Naive thymus-derived CD4-positive, alpha-beta T cell (primary cell): Measurements from ENCODE around the gene DNAJB11. TPM values are rescaled to one million over a fixed set of nuclear protein-coding genes. Genes with fewer than 3 reads are reported as not detected.
"Not testable (repeated sequence)": the region's sequence is repeated elsewhere in the genome, so short reads cannot be mapped to it uniquely, and the experiment has no call there.

Source experiments
- ATAC-seq: fragments of 150-1000 bp; cut with Tn5 transposase; 2 replicates; pipeline ENCODE4 v1.10.0; 2021; ENCODE audit warnings: mild to moderate bottlenecking, moderate library complexity
- CTCF ChIA-PET: fragments of 350-600 bp; sonication (Branson Sonifier 250); formaldehyde crosslinking; loops from one replicate; lab custom pipeline; 2021; ENCODE audit warnings: antibody characterized with exemption; lab: Charles Lee
- POLR2A ChIA-PET: fragments of 350-600 bp; sonication (Branson Sonifier 250); formaldehyde crosslinking; loops from one replicate; lab custom pipeline; 2021; ENCODE audit warnings: antibody characterized with exemption, inconsistent platforms; lab: Charles Lee
- DNase-seq, 9 donors: peaks; one replicate each; pipeline versions ENCODE4 v3.0.0 to v3.0.0-alpha.2; 2020 to 2022; ENCODE audit warnings: mixed read lengths in 1 of 9
- H3K27ac ChIP-seq: one replicate; pipeline ENCODE4 v1.7.0; 2013; ENCODE audit warnings: mild to moderate bottlenecking, low read depth, low read length, moderate library complexity
- H3K27me3 ChIP-seq, 2 donors: one replicate each; pipeline ENCODE4 v1.7.0; 2013; ENCODE audit warnings: low read length in 2 of 2, mild to moderate bottlenecking in 2 of 2, moderate library complexity in 2 of 2; ENCODE audit not compliant: control insufficient read depth in 2 of 2, insufficient read depth in 2 of 2
- H3K36me3 ChIP-seq, 3 experiments: 1 replicate in 2 of 3; 2 replicates in 1 of 3; pipeline ENCODE4 v1.7.0; 2013; ENCODE audit warnings: low read length in 3 of 3, mild to moderate bottlenecking in 3 of 3, moderate library complexity in 1 of 3; ENCODE audit not compliant: insufficient read depth in 3 of 3, control insufficient read depth in 2 of 3
- H3K4me1 ChIP-seq, 2 donors: one replicate each; pipeline ENCODE4 v1.7.0; 2013; ENCODE audit warnings: low read length in 2 of 2, mild to moderate bottlenecking in 2 of 2, moderate library complexity in 1 of 2; ENCODE audit not compliant: control insufficient read depth in 2 of 2, insufficient read depth in 2 of 2
- H3K4me3 ChIP-seq: 2 replicates; pipeline ENCODE4 v1.7.0; 2013; ENCODE audit warnings: mild to moderate bottlenecking, low read length
- H3K9me3 ChIP-seq, 3 experiments: 1 replicate in 2 of 3; 2 replicates in 1 of 3; pipeline ENCODE4 v1.7.0; 2013; ENCODE audit warnings: low read length in 3 of 3; ENCODE audit not compliant: control insufficient read depth in 2 of 3
- H3K27ac Mint-ChIP-seq, 9 donors: one replicate each; pipeline ENCODE4 v1.8.0; 2020 to 2022; ENCODE audit warnings: mixed read lengths in 9 of 9, mild to moderate bottlenecking in 8 of 9, moderate library complexity in 5 of 9, inconsistent platforms in 2 of 9
- H3K27me3 Mint-ChIP-seq, 5 donors: one replicate each; pipeline ENCODE4 v1.8.0; 2021 to 2022; ENCODE audit warnings: mixed read lengths in 5 of 5, mild to moderate bottlenecking in 1 of 5
- H3K36me3 Mint-ChIP-seq, 5 donors: one replicate each; pipeline ENCODE4 v1.8.0; 2020 to 2022; ENCODE audit warnings: mixed read lengths in 5 of 5, mild to moderate bottlenecking in 3 of 5, inconsistent platforms in 1 of 5
- H3K4me1 Mint-ChIP-seq, 7 donors: one replicate each; pipeline ENCODE4 v1.8.0; 2020 to 2022; ENCODE audit warnings: mixed read lengths in 7 of 7, mild to moderate bottlenecking in 3 of 7, inconsistent platforms in 1 of 7
- H3K4me3 Mint-ChIP-seq, 10 donors: one replicate each; pipeline ENCODE4 v1.8.0; 2020 to 2022; ENCODE audit warnings: mild to moderate bottlenecking in 10 of 10, mixed read lengths in 10 of 10, moderate library complexity in 6 of 10, inconsistent platforms in 2 of 10
- H3K9me3 Mint-ChIP-seq, 11 donors: one replicate each; pipeline ENCODE4 v1.8.0; 2020 to 2022; ENCODE audit warnings: mixed read lengths in 11 of 11, mild to moderate bottlenecking in 4 of 11, inconsistent platforms in 1 of 11, moderate library complexity in 1 of 11
- intact Hi-C, 2 donors: fragments of 100-400 bp; cut with micrococcal nuclease; formaldehyde crosslinking; loops; one replicate each; pipeline ENCODE4 v1.15.1; 2023
- polyA plus RNA-seq, 2 donors: library from polyadenylated mRNA; unstranded; fragments of 300-500 nt; fragmentation: Illumina TruSeq; gene quantifications; one replicate each; pipeline ENCODE4 v1.2.3, GENCODE V29; 2021
- total RNA-seq, 6 experiments: library from RNA in 5 of 6; stranded (reverse) in 5 of 6; gene quantifications; 1 replicate in 5 of 6; 2 replicates in 1 of 6; pipeline ENCODE4 v1.2.3 and lab custom pipeline; 2021 to 2026

Gene DNAJB11
- total and polyA plus RNA-seq, 7 experiments from 2014 or later = 27.4 to 75.2 (median 30.4) TPM

- ATAC-seq (no peak), DNase-seq (no peak)
- H3K9me3 Mint-ChIP-seq = peaks cover 0 to 5% (median 0%) of the 10 kb centered on the region in 11 donors
- Histone ChIP-seq H3K27me3 (no peaks in the 10 kb centered on the region), H3K27ac (peak overlapping the region; percentile 84), H3K36me3 (peaks cover 0 to 6% (median 0%) of the 10 kb centered on the region in 3 experiments), H3K9me3 (no peaks in the 10 kb centered on the region), H3K4me1 (peaks cover 21 to 37% of the 10 kb centered on the region in 2 donors), H3K4me3 (peak overlapping the region; percentile 80)
- H3K27ac Mint-ChIP-seq = peak overlapping the region; percentile 94 to 99 (median 96)
- H3K4me3 Mint-ChIP-seq = peak overlapping the region; percentile 87 to 96 (median 95)
- peaks cover 5 to 10% (median 9%) of the 10 kb centered on the region in 5 donors for H3K36me3 Mint-ChIP-seq
- ChIA-PET CTCF (no interaction called here), POLR2A (interaction anchor here (0.6 to 7.8 kb wide), 7 partner anchors 9 to 980 kb away, joined by 3 to 74 read pairs (median 4); partner anchors contain the start of genes EIF4A2 and TRA2B)
- peaks cover 27 to 83% (median 79%) of the 10 kb centered on the region in 7 donors for H3K4me1 Mint-ChIP-seq
- intact Hi-C loops = loop anchor here (1.0 to 10.0 kb wide), 7 partner anchors 51 to 1284 kb away; partner anchors contain the start of gene ETV5 (in 2 of the 2)
- H3K27me3 Mint-ChIP-seq = peaks cover 0 to 4% (median 0%) of the 10 kb centered on the region in 5 donors
Observed at GRCh38 chr3:186566772-186567071, 3.8 kb upstream of the DNAJB11 start.

- Mint-ChIP-seq H3K9me3 (peaks cover 0 to 5% (median 0%) of the 10 kb centered on the region in 11 donors), H3K4me3 (peak within 1 kb of the TSS; percentile 87 to 96 (median 95)), H3K27ac (peak within 1 kb of the TSS; percentile 94 to 99 (median 96)), H3K36me3 (peaks cover 2 to 6% (median 4%) of the 10 kb centered on the region in 5 donors), H3K4me1 (peaks cover 24 to 81% (median 77%) of the 10 kb centered on the region in 7 donors), H3K27me3 (peaks cover 0 to 4% (median 0%) of the 10 kb centered on the region in 5 donors)
- H3K4me3 ChIP-seq = peak within 1 kb of the TSS; percentile 80
- CTCF ChIA-PET = interaction anchor here (1.1 to 1.4 kb wide), 2 partner anchors 48 to 50 kb away, joined by 3 to 4 read pairs; no protein-coding TSS in a partner anchor
- DNase-seq = peak; percentile 87 to 100 (median 97)
- no peaks in the 10 kb centered on the region for H3K9me3 ChIP-seq
- peak; percentile 69 for ATAC-seq
- H3K36me3 ChIP-seq = peaks cover 0 to 6% (median 0%) of the 10 kb centered on the region in 3 experiments
- peak within 1 kb of the TSS; percentile 84 for H3K27ac ChIP-seq
- POLR2A ChIA-PET = interaction anchor here (0.6 to 7.8 kb wide), 12 partner anchors 10 to 1607 kb away, joined by 3 to 74 read pairs (median 4); partner anchors contain the start of genes EIF4A2, RPL39L and TRA2B
- peaks cover 25 to 39% of the 10 kb centered on the region in 2 donors for H3K4me1 ChIP-seq
- H3K27me3 ChIP-seq = no peaks in the 10 kb centered on the region
- intact Hi-C loops = loop anchor here (1.0 to 10.0 kb wide), 7 partner anchors 50 to 1285 kb away; partner anchors contain the start of gene ETV5 (in 2 of the 2)
Observed at GRCh38 chr3:186567072-186567921, 3.2 kb upstream of the DNAJB11 start, which contains the start of gene TBCCD1. Gene TBCCD1, minus strand, starts transcription at chr3:186567339. Its CDS starts 3,010 bp downstream, at chr3:186564329.

GRCh38 chr3:186569361-186569760 is 1.2 kb upstream of the DNAJB11 start:
- Histone ChIP-seq H3K4me3 (peak overlapping the region; percentile 77), H3K4me1 (peaks cover 25 to 33% of the 10 kb centered on the region in 2 donors), H3K27ac (peak overlapping the region; percentile 79)
- not testable (repeated sequence) for H3K36me3 ChIP-seq, ATAC-seq, DNase-seq, H3K9me3 ChIP-seq, H3K9me3 Mint-ChIP-seq, H3K27me3 ChIP-seq, H3K27me3 Mint-ChIP-seq
- POLR2A ChIA-PET = interaction anchor here (0.7 to 7.8 kb wide), 6 partner anchors 8 to 632 kb away, joined by 3 to 74 read pairs (median 16); partner anchors contain the start of genes EIF4A2 and TRA2B
- CTCF ChIA-PET = interaction anchor here (0.6 to 0.9 kb wide), 2 partner anchors 252 to 546 kb away, joined by 3 to 5 read pairs; no protein-coding TSS in a partner anchor
- Mint-ChIP-seq H3K4me3 (peak overlapping the region; percentile 83 to 98 (median 95)), H3K4me1 (peaks cover 19 to 72% (median 64%) of the 10 kb centered on the region in 7 donors), H3K36me3 (peaks cover 0 to 12% (median 3%) of the 10 kb centered on the region in 5 donors), H3K27ac (peak overlapping the region; percentile 85 to 99 (median 98))
- intact Hi-C loops = loop anchor here (5.0 to 10.0 kb wide), 5 partner anchors 455 to 1287 kb away; partner anchors contain the start of gene ETV5 (in 2 of the 2)

GRCh38 chr3:186569779-186570095 is 783 bp upstream of the DNAJB11 start:
- ATAC-seq = no peak
- no peaks in the 10 kb centered on the region for H3K27me3 ChIP-seq
- H3K27me3 Mint-ChIP-seq = peaks cover 0 to 4% (median 0%) of the 10 kb centered on the region in 5 donors
- H3K4me3 ChIP-seq = peak overlapping the region; percentile 77
- ChIA-PET CTCF (interaction anchor here (0.7 to 0.9 kb wide), 3 partner anchors 252 to 627 kb away, joined by 3 to 5 read pairs (median 4); no protein-coding TSS in a partner anchor), POLR2A (interaction anchor here (0.7 to 7.8 kb wide), 13 partner anchors 9 to 1071 kb away, joined by 3 to 74 read pairs (median 3); partner anchors contain the start of genes EIF4A2, SENP2, TMEM41A and TRA2B)
- peaks cover 19 to 72% (median 64%) of the 10 kb centered on the region in 7 donors for H3K4me1 Mint-ChIP-seq
- no peak for DNase-seq
- H3K36me3 Mint-ChIP-seq = peaks cover 0 to 16% (median 3%) of the 10 kb centered on the region in 5 donors
- H3K4me3 Mint-ChIP-seq = peak overlapping the region; percentile 83 to 98 (median 95)
- peak overlapping the region; percentile 85 to 99 (median 98) for H3K27ac Mint-ChIP-seq
- H3K9me3 Mint-ChIP-seq = peaks cover 0 to 5% (median 0%) of the 10 kb centered on the region in 11 donors
- H3K4me1 ChIP-seq = peaks cover 25 to 33% of the 10 kb centered on the region in 2 donors
- H3K9me3 ChIP-seq = no peaks in the 10 kb centered on the region
- H3K36me3 ChIP-seq = peaks cover 0 to 6% (median 0%) of the 10 kb centered on the region in 3 experiments
- H3K27ac ChIP-seq = peak overlapping the region; percentile 79
- intact Hi-C loops = loop anchor here (1.0 to 10.0 kb wide), 19 partner anchors 47 to 1755 kb away; partner anchors contain the start of genes EIF4A2 (in 2 of the 2), ETV5 (in 2 of the 2), RFC4 (in 2 of the 2) and SENP2 (in 2 of the 2)

- Histone ChIP-seq H3K27ac (peak overlapping the region; percentile 95), H3K4me1 (peaks cover 23 to 31% of the 10 kb centered on the region in 2 donors), H3K9me3 (no peaks in the 10 kb centered on the region), H3K36me3 (peaks cover 0 to 13% (median 5%) of the 10 kb centered on the region in 3 experiments), H3K27me3 (no peaks in the 10 kb centered on the region), H3K4me3 (peak overlapping the region; percentile 85)
- ATAC-seq (no peak), DNase-seq (peak in 1 of 9 donors; percentile 8)
- H3K27ac Mint-ChIP-seq = peak overlapping the region; percentile 85 to 99 (median 98)
- H3K27me3 Mint-ChIP-seq = peaks cover 0 to 4% (median 0%) of the 10 kb centered on the region in 5 donors
- peaks cover 20 to 70% (median 65%) of the 10 kb centered on the region in 7 donors for H3K4me1 Mint-ChIP-seq
- POLR2A ChIA-PET = interaction anchor here (0.8 to 7.8 kb wide), 11 partner anchors 10 to 985 kb away, joined by 3 to 74 read pairs (median 3); partner anchors contain the start of genes EIF4A2, SENP2 and TRA2B
- intact Hi-C loops = loop anchor here (1.0 to 10.0 kb wide), 15 partner anchors 46 to 1756 kb away; partner anchors contain the start of genes EIF4A2 (in 2 of the 2), RFC4 (in 2 of the 2), SENP2 (in 2 of the 2) and TRA2B (in 2 of the 2)
- H3K4me3 Mint-ChIP-seq = peak overlapping the region; percentile 83 to 98 (median 95)
- H3K9me3 Mint-ChIP-seq = peaks cover 0 to 5% (median 0%) of the 10 kb centered on the region in 11 donors
- H3K36me3 Mint-ChIP-seq = peaks cover 0 to 25% (median 7%) of the 10 kb centered on the region in 5 donors
- CTCF ChIA-PET = interaction anchor here (1.0 kb wide), 1 partner anchor 615 kb away, joined by 4 read pairs; no protein-coding TSS in a partner anchor
Observed at GRCh38 chr3:186570941-186571643, 572 bp downstream of the DNAJB11 start.
